ENCODE results near the gene TP53I11.

TP53I11 gene

DNA sequence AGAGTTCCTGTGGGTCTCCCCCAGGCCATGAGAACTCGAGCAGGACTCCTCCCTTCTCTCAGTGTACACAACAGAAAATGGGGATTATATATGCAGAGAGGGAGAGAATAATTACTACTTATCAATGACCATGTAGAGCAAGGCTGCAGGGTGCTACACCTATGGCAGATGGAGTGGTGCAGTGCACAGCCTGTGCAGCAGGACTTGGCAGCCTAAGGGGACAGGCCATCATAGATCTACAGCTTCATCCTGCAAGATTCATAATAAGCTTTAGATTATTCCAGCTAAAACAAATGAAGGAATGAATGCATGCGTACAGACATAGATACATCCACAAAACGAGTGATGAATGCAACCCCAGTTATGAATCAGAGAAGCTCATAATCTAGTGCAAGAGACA is 8.4 kb upstream of the TP53I11 start:
- no peak overlapping the region for H2AK5ac ChIP-seq (ENCODE audit: low read length)
- no peak overlapping the region for H4K8ac ChIP-seq (ENCODE audit: low read depth, low read length)
- H3K56ac ChIP-seq (ENCODE audit: low read length), result no peak overlapping the region
- H4K5ac ChIP-seq (ENCODE audit: low read length), result no peak overlapping the region
- H3K4ac ChIP-seq (ENCODE audit: low read depth, low read length), result no peak overlapping the region
- no peak overlapping the region for H3K9ac ChIP-seq (ENCODE audit: low read length)
- H2BK15ac ChIP-seq (replicated peaks; ENCODE audit: low read depth), result no peak overlapping the region
- peaks cover 25% of the 10 kb centered on the region for H3K4me1 ChIP-seq (ENCODE audit: control insufficient read depth, low read depth, low read length)
- no peak overlapping the region for H3K4me3 ChIP-seq (ENCODE audit: low read length)
- no peak overlapping the region for H2BK120ac ChIP-seq (ENCODE audit: low read depth, low read length)
- no peaks in the 10 kb centered on the region for H3K27me3 ChIP-seq (ENCODE audit: insufficient read depth, low read length, poor library complexity)
- H3K36me3 ChIP-seq (ENCODE audit: control insufficient read depth, insufficient read depth, low read length), result no peaks in the 10 kb centered on the region
- H3K4me2 ChIP-seq (ENCODE audit: low read length), result no peak overlapping the region
- H3K23ac ChIP-seq (ENCODE audit: low read length), result no peak overlapping the region
- H2BK5ac ChIP-seq (ENCODE audit: low read length), result no peak overlapping the region
- no peak overlapping the region for H3K18ac ChIP-seq (ENCODE audit: low read length)
- no peaks in the 10 kb centered on the region for H3K79me1 ChIP-seq (ENCODE audit: low read length)
- H3K79me2 ChIP-seq (ENCODE audit: control insufficient read depth, insufficient read depth, low read length), result no peaks in the 10 kb centered on the region
- no CpG with 5 or more reads among the region's 3 CpGs for WGBS (ENCODE audit: extremely low coverage, insufficient coverage, low lambda C conversion rate)
- H3K27ac ChIP-seq (ENCODE audit: low read depth, low read length), result no peak overlapping the region
- DNase-seq, result no peak

GRCh38 chr11:44957776-44958564 is 7.3 kb upstream of the TP53I11 start:
- Histone ChIP-seq H3K27me3 (ENCODE audit: insufficient read depth, low read length, poor library complexity) (no peaks in the 10 kb centered on the region), H3K36me3 (ENCODE audit: control insufficient read depth, insufficient read depth, low read length) (no peaks in the 10 kb centered on the region), H3K4me2 (ENCODE audit: low read length) (no peak overlapping the region), H3K56ac (ENCODE audit: low read length) (peak overlapping the region; percentile 3), H3K4me1 (ENCODE audit: control insufficient read depth, low read depth, low read length) (peaks cover 25% of the 10 kb centered on the region), H2AK5ac (ENCODE audit: low read length) (no peak overlapping the region), H3K79me1 (ENCODE audit: low read length) (no peaks in the 10 kb centered on the region), H3K4me3 (ENCODE audit: low read length) (no peak overlapping the region), H2BK15ac (replicated peaks; ENCODE audit: low read depth) (no peak overlapping the region), H2BK5ac (ENCODE audit: low read length) (no peak overlapping the region), H3K9ac (ENCODE audit: low read length) (no peak overlapping the region), H4K5ac (ENCODE audit: low read length) (no peak overlapping the region), H3K79me2 (ENCODE audit: control insufficient read depth, insufficient read depth, low read length) (no peaks in the 10 kb centered on the region), H4K8ac (ENCODE audit: low read depth, low read length) (no peak overlapping the region), H3K18ac (ENCODE audit: low read length) (no peak overlapping the region), H3K4ac (ENCODE audit: low read depth, low read length) (no peak overlapping the region), H2BK120ac (ENCODE audit: low read depth, low read length) (no peak overlapping the region), H3K27ac (ENCODE audit: low read depth, low read length) (no peak overlapping the region), H3K23ac (ENCODE audit: low read length) (no peak overlapping the region)
- DNase-seq, result no peak
- no CpG with 5 or more reads among the region's 8 CpGs for WGBS (ENCODE audit: extremely low coverage, insufficient coverage, low lambda C conversion rate)

DNA sequence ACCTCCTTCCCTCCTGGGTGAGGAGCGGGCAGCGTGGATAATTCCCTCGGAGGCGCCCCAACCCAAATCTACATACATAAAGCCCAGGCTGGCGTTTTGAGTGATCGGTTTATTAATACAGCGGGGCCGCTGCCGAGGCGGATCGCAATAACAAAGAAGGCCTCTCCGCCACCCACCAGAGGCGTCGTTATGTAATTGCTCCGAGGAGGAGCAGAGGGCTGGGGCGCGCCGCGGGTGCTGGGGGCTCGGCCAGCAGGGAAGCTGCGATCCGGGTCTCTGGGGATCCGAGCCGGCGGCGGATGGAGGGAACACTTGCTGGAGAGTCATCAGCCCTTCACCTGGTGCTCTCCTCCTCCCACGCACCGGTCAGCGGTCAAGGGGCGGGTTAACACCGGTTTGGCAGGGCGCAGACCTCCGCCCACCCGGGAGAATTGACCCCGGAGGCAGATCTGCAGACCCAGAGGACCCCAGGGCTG is 6.4 kb upstream of the TP53I11 start:
- Histone ChIP-seq H3K4me1 (ENCODE audit: control insufficient read depth, low read depth, low read length) (peaks cover 29% of the 10 kb centered on the region), H3K4ac (ENCODE audit: low read depth, low read length) (peak overlapping the region; percentile 24), H3K4me3 (ENCODE audit: low read length) (no peak overlapping the region), H2BK120ac (ENCODE audit: low read depth, low read length) (no peak overlapping the region), H2AK5ac (ENCODE audit: low read length) (no peak overlapping the region), H3K23ac (ENCODE audit: low read length) (no peak overlapping the region), H3K79me1 (ENCODE audit: low read length) (no peaks in the 10 kb centered on the region), H3K36me3 (ENCODE audit: control insufficient read depth, insufficient read depth, low read length) (no peaks in the 10 kb centered on the region), H2BK15ac (replicated peaks; ENCODE audit: low read depth) (no peak overlapping the region), H4K5ac (ENCODE audit: low read length) (no peak overlapping the region), H3K56ac (ENCODE audit: low read length) (peak overlapping the region; percentile 71), H3K9ac (ENCODE audit: low read length) (peak overlapping the region; percentile 43), H3K4me2 (ENCODE audit: low read length) (peak overlapping the region; percentile 41), H3K27me3 (ENCODE audit: insufficient read depth, low read length, poor library complexity) (no peaks in the 10 kb centered on the region), H2BK5ac (ENCODE audit: low read length) (no peak overlapping the region), H4K8ac (ENCODE audit: low read depth, low read length) (no peak overlapping the region), H3K27ac (ENCODE audit: low read depth, low read length) (no peak overlapping the region), H3K18ac (ENCODE audit: low read length) (no peak overlapping the region), H3K79me2 (ENCODE audit: control insufficient read depth, insufficient read depth, low read length) (no peaks in the 10 kb centered on the region)
- no peak for DNase-seq
- WGBS (ENCODE audit: extremely low coverage, insufficient coverage, low lambda C conversion rate), result no CpG with 5 or more reads among the region's 35 CpGs

DNA sequence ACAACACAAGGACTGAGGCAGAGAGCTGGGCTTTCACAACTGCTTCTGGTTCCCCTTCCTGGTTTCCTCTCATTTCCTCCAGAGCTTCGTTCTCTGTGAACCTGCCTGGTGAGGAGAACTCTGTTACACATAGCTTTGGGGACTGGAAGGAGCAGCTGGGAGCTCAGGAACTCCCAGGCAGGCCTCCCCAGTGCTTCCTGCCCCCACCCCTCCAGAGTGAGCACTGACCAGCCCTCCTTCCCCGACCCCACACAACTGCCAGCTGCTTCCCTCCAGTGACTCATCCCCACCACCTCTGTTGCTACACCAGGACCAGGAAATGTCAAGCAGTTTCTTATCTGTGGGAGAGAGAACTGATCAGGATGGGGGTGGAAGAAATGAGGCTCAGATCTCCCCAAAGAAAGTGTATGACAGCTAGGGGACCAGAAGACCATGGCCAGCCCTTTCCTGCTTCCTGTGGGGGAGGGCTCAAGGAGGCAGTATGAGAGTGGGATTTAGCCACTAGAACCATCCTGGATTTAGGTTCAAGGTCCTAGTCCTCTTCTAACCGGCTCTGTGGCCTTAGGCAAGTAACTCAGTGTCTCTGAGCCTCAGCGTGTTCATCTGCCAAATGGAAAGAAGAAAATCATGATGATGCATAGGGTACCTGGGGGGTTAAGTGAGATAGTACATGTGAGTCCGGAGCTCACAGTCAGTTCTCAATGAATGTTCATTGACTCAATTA is 4.5 kb upstream of the TP53I11 start:
- H3K4me2 ChIP-seq (ENCODE audit: low read length), result no peak overlapping the region
- DNase-seq, result peak; percentile 85
- peak overlapping the region; percentile 57 for H3K18ac ChIP-seq (ENCODE audit: low read length)
- H2BK120ac ChIP-seq (ENCODE audit: low read depth, low read length), result peak overlapping the region; percentile 21
- H3K23ac ChIP-seq (ENCODE audit: low read length), result no peak overlapping the region
- no peaks in the 10 kb centered on the region for H3K79me1 ChIP-seq (ENCODE audit: low read length)
- H3K27me3 ChIP-seq (ENCODE audit: insufficient read depth, low read length, poor library complexity), result no peaks in the 10 kb centered on the region
- peak overlapping the region; percentile 94 for H2AK5ac ChIP-seq (ENCODE audit: low read length)
- peak overlapping the region; percentile 73 for H2BK5ac ChIP-seq (ENCODE audit: low read length)
- no CpG with 5 or more reads among the region's 5 CpGs for WGBS (ENCODE audit: extremely low coverage, insufficient coverage, low lambda C conversion rate)
- H3K4me1 ChIP-seq (ENCODE audit: control insufficient read depth, low read depth, low read length), result peaks cover 32% of the 10 kb centered on the region
- H3K4me3 ChIP-seq (ENCODE audit: low read length), result no peak overlapping the region
- peak overlapping the region; percentile 5 for H3K4ac ChIP-seq (ENCODE audit: low read depth, low read length)
- peak overlapping the region; percentile 78 for H3K56ac ChIP-seq (ENCODE audit: low read length)
- no peak overlapping the region for H4K8ac ChIP-seq (ENCODE audit: low read depth, low read length)
- peak overlapping the region; percentile 12 for H3K9ac ChIP-seq (ENCODE audit: low read length)
- no peak overlapping the region for H4K5ac ChIP-seq (ENCODE audit: low read length)
- no peak overlapping the region for H2BK15ac ChIP-seq (replicated peaks; ENCODE audit: low read depth)
- H3K36me3 ChIP-seq (ENCODE audit: control insufficient read depth, insufficient read depth, low read length), result no peaks in the 10 kb centered on the region
- no peaks in the 10 kb centered on the region for H3K79me2 ChIP-seq (ENCODE audit: control insufficient read depth, insufficient read depth, low read length)
- H3K27ac ChIP-seq (ENCODE audit: low read depth, low read length), result peak overlapping the region; percentile 36

DNA sequence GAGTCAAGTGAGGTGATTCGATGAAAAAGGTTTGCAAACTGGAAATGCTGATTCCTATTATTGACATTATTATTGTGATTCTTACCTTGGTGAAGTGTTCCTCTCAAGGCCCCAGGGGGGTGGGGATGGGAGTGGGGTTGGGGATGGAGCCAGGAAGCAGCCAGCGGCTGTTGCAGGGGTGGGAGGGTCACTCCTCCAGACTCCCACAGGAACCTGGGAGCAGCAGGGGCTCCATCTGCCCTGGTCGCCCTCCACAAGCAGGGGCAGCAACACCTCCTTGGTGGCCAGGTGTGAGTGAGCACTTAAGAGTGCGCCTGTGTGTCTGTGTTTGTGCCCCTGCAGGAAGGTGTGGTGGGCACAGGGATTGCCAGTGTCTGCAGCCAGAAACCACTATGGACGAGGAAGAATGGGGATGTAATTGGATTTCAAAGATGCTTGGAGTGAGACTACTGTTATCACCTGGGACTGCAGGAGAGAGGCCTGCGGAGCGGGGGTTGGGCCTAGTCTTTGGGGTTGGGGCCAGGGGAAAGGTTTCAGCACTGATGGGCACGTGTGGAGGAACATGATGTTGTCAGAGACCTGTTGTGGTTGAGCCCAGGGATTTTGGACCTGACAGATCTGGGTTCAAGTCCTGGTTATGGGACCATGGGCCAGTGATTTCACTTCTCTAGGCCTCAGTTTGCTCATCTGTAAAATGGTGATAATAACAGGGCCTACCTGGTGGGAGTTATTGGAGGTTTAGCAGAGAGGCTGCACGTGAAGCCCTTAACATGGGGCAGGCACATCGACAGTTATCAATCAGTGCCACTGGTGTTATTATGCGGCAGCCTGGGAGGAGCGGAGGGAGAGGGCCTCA is 3.6 kb upstream of the TP53I11 start:
- Histone ChIP-seq H3K27ac (ENCODE audit: low read depth, low read length) (peak overlapping the region; percentile 36), H3K4me3 (ENCODE audit: low read length) (no peak overlapping the region), H3K4ac (ENCODE audit: low read depth, low read length) (peak overlapping the region; percentile 5), H4K5ac (ENCODE audit: low read length) (no peak overlapping the region), H2BK15ac (replicated peaks; ENCODE audit: low read depth) (no peak overlapping the region), H2AK5ac (ENCODE audit: low read length) (no peak overlapping the region), H3K27me3 (ENCODE audit: insufficient read depth, low read length, poor library complexity) (no peaks in the 10 kb centered on the region), H3K79me2 (ENCODE audit: control insufficient read depth, insufficient read depth, low read length) (no peaks in the 10 kb centered on the region), H3K79me1 (ENCODE audit: low read length) (no peaks in the 10 kb centered on the region), H3K23ac (ENCODE audit: low read length) (peak overlapping the region; percentile 66), H3K9ac (ENCODE audit: low read length) (peak overlapping the region; percentile 16), H2BK120ac (ENCODE audit: low read depth, low read length) (peak overlapping the region; percentile 21), H3K4me1 (ENCODE audit: control insufficient read depth, low read depth, low read length) (peaks cover 28% of the 10 kb centered on the region), H2BK5ac (ENCODE audit: low read length) (peak overlapping the region; percentile 90), H4K8ac (ENCODE audit: low read depth, low read length) (no peak overlapping the region), H3K36me3 (ENCODE audit: control insufficient read depth, insufficient read depth, low read length) (no peaks in the 10 kb centered on the region), H3K56ac (ENCODE audit: low read length) (peak overlapping the region; percentile 78), H3K18ac (ENCODE audit: low read length) (peak overlapping the region; percentile 57), H3K4me2 (ENCODE audit: low read length) (peak overlapping the region; percentile 22)
- DNase-seq, result peak; percentile 72
- WGBS (ENCODE audit: extremely low coverage, insufficient coverage, low lambda C conversion rate), result no CpG with 5 or more reads among the region's 12 CpGs
